Sigmoid colon (tissue), 7 donors: ENCODE data around the gene PAK6. TPM values are rescaled to one million over a fixed set of nuclear protein-coding genes. Genes with fewer than 3 reads are reported as not detected.

Experiments used
- DNase-seq: peaks from one replicate; pipeline ENCODE4 v3.0.0-alpha.2; 2019
- H3K27ac ChIP-seq, 4 donors: fragments of 200-600 bp; sonication (generic); one replicate each; pipeline ENCODE4 v1.5.1; 2016 to 2019; ENCODE audit warnings: mild to moderate bottlenecking in 1 of 4
- H3K27me3 ChIP-seq, 3 donors: fragments of 200-600 bp; sonication (generic); one replicate each; pipeline ENCODE4 v1.5.1; 2019; ENCODE audit warnings: mild to moderate bottlenecking in 1 of 3
- H3K36me3 ChIP-seq, 4 donors: fragments of 200-600 bp; sonication (generic); one replicate each; pipeline ENCODE4 v1.5.1; 2016 to 2019
- H3K4me1 ChIP-seq, 4 donors: fragments of 200-600 bp; sonication (generic); one replicate each; pipeline ENCODE4 v1.5.1; 2017 to 2019
- H3K4me3 ChIP-seq, 4 donors: fragments of 200-600 bp; sonication (generic); one replicate each; pipeline ENCODE4 v1.5.1; 2017 to 2019; ENCODE audit warnings: mild to moderate bottlenecking in 2 of 4, moderate library complexity in 1 of 4
- H3K9me3 ChIP-seq, 4 donors: fragments of 200-600 bp in 3 of 4; sonication (generic) in 3 of 4; one replicate each; pipeline versions ENCODE4 v1.5.1 to v1.6.1; 2013 to 2019
- EP300 ChIP-seq, 4 donors: sonication (generic); formaldehyde crosslinking; IDR thresholded peaks; one replicate each; pipeline ENCODE4 v1.6.1; 2017; ENCODE audit warnings: antibody characterized with exemption in 4 of 4
- POLR2A ChIP-seq, 2 donors: fragments of 450-650 bp; IDR thresholded peaks; one replicate each; pipeline ENCODE4 v1.6.1; 2016; ENCODE audit warnings: antibody characterized with exemption in 2 of 2, mild to moderate bottlenecking in 2 of 2, moderate library complexity in 2 of 2
- POLR2AphosphoS5 ChIP-seq, 4 donors: sonication (generic); formaldehyde crosslinking; IDR thresholded peaks; one replicate each; pipeline ENCODE4 v1.6.1; 2017; ENCODE audit warnings: antibody characterized with exemption in 4 of 4
- WGBS, 2 donors: extraction: QIAGEN DNeasy Blood & Tissue Kit; methylation state at CpG; one replicate each; pipeline ENCODE4 v1.1.7; 2013; 5-methylcytosine and 5-hydroxymethylcytosine counted together
- intact Hi-C: fragments of 100-400 bp; cut with DNase I; formaldehyde crosslinking; loops from one replicate; pipeline ENCODE4 v1.15.1; 2023
- polyA plus RNA-seq, 3 donors: library from polyadenylated mRNA; stranded (reverse); fragments of 200-250 nt; gene quantifications; one replicate each; pipeline ENCODE4 v1.2.3, GENCODE V29; 2013
- total RNA-seq, 4 donors: library from RNA; depleted of rRNA; stranded (reverse); fragments of >200 nt; gene quantifications; one replicate each; pipeline ENCODE4 v1.1.0, GENCODE V29; 2016
- TF ChIP-seq, protein P1 (sequence below), 4 experiments: fragments of 450-650 bp in 3 of 4; fragments of 200-600 bp in 1 of 4; IDR thresholded peaks; one replicate each; pipeline ENCODE4 v1.5.1; 2016 to 2019; ENCODE audit warnings: antibody characterized with exemption in 4 of 4, mild to moderate bottlenecking in 3 of 4, moderate library complexity in 2 of 4
- donor health status: healthy with polysubstance abuse.
- donor health status: Bipolar disorder and iron deficiency.
- donor health status: healthy.

The PAK6 gene
- total and polyA plus RNA-seq, 7 donors = 0.33 to 3.0 (median 1.4) TPM

- H3K4me3 ChIP-seq = no peak overlapping the region
- DNase-seq = no peak
- H3K4me1 ChIP-seq = no peaks in the 10 kb centered on the region
- intact Hi-C loops = no loop called here
- no peaks in the 10 kb centered on the region for H3K9me3 ChIP-seq
- no peaks in the 10 kb centered on the region for H3K36me3 ChIP-seq
- WGBS, 2 donors = 94 to 98% methylated on average over 6 of the region's 6 CpGs
- no peak overlapping the region for H3K27ac ChIP-seq
- no peaks in the 10 kb centered on the region for H3K27me3 ChIP-seq
- no peak for TF ChIP-seq EP300 (IDR thresholded peaks at IDR 0.05)
- TF ChIP-seq, protein P1, sequence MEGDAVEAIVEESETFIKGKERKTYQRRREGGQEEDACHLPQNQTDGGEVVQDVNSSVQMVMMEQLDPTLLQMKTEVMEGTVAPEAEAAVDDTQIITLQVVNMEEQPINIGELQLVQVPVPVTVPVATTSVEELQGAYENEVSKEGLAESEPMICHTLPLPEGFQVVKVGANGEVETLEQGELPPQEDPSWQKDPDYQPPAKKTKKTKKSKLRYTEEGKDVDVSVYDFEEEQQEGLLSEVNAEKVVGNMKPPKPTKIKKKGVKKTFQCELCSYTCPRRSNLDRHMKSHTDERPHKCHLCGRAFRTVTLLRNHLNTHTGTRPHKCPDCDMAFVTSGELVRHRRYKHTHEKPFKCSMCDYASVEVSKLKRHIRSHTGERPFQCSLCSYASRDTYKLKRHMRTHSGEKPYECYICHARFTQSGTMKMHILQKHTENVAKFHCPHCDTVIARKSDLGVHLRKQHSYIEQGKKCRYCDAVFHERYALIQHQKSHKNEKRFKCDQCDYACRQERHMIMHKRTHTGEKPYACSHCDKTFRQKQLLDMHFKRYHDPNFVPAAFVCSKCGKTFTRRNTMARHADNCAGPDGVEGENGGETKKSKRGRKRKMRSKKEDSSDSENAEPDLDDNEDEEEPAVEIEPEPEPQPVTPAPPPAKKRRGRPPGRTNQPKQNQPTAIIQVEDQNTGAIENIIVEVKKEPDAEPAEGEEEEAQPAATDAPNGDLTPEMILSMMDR (IDR thresholded peaks at IDR 0.05) = no peak
- TF ChIP-seq POLR2AphosphoS5 (IDR thresholded peaks at IDR 0.05) = no peak
- TF ChIP-seq POLR2A (IDR thresholded peaks at IDR 0.05) = no peak
Measured at GRCh38 chr15:40222131-40222530, 16.7 kb upstream of the PAK6 start.

DNA sequence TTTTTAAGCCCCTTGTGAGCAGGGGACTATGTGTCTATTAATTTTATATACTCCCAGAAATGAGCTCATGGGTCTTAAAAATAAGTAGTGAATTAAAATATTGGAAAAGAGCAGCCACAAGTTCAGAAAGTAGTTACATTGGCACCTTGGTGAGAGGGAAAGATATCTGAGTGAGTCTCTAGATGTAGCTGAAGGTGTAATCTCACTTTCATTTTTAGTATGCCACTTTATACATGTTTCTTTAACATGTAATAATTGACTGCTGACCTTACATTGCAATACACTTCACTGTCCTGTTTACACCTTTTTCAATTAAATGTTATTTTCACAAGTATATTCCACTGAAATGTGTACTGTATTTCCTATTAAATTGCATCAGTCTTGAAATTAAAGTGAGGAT, 12.1 kb upstream of the PAK6 start:
- intact Hi-C loops = no loop called here
- TF ChIP-seq EP300 (IDR thresholded peaks at IDR 0.05) (no peak), POLR2AphosphoS5 (IDR thresholded peaks at IDR 0.05) (no peak), POLR2A (IDR thresholded peaks at IDR 0.05) (no peak)
- TF ChIP-seq, protein P1 (IDR thresholded peaks at IDR 0.05) = no peak

GRCh38 chr15:40229316-40229715, 9.5 kb upstream of the PAK6 start:
- intact Hi-C loops = no loop called here
- no peaks in the 10 kb centered on the region for H3K36me3 ChIP-seq
- whole genome bisulfite sequencing, 2 donors = 95 to 96% methylated on average over 5 of the region's 5 CpGs

More for the DNA sequence above, 12.1 kb upstream of the PAK6 start:
- no peaks in the 10 kb centered on the region for H3K9me3 ChIP-seq
- no peaks in the 10 kb centered on the region for H3K36me3 ChIP-seq
- DNase-seq = no peak
- H3K4me1 ChIP-seq = no peaks in the 10 kb centered on the region
- no peak overlapping the region for H3K4me3 ChIP-seq
- H3K27me3 ChIP-seq = no peaks in the 10 kb centered on the region
- no peak overlapping the region for H3K27ac ChIP-seq

DNA sequence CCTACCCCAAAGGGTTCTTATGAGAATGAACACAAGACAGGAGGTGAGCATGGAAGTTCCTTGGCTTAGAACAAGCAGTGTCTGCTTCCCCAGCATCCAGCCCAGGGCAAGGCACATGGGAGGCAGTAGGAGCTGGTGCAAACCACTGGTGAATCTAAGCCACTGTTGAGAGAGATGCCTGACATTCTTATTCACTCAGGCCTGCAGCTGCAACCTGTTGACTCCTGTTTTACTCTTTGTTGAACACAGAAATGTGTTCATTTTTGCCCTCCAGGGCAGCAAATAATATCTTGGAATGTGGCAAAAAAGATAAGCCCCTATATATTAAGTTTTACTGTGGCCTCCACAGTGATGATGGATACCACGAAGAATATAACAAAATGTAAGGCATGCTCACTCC, 8.9 kb upstream of the PAK6 start:
- H3K4me3 ChIP-seq = no peak overlapping the region
- intact Hi-C loops = no loop called here
- H3K27me3 ChIP-seq = no peaks in the 10 kb centered on the region
- TF ChIP-seq, protein P1 (IDR thresholded peaks at IDR 0.05) = no peak
- TF ChIP-seq POLR2A (IDR thresholded peaks at IDR 0.05) = no peak
- no peak for TF ChIP-seq EP300 (IDR thresholded peaks at IDR 0.05)
- TF ChIP-seq POLR2AphosphoS5 (IDR thresholded peaks at IDR 0.05) = no peak
- no peaks in the 10 kb centered on the region for H3K36me3 ChIP-seq
- no peak overlapping the region for H3K27ac ChIP-seq
- H3K9me3 ChIP-seq = no peaks in the 10 kb centered on the region
- WGBS, 2 donors = 97 to 100% methylated on average over 1 of the region's 1 CpG
- no peak for DNase-seq
- H3K4me1 ChIP-seq = no peaks in the 10 kb centered on the region

More at GRCh38 chr15:40229316-40229715, 9.5 kb upstream of the PAK6 start:
- DNase-seq = no peak
- TF ChIP-seq POLR2AphosphoS5 (IDR thresholded peaks at IDR 0.05) (no peak), POLR2A (IDR thresholded peaks at IDR 0.05) (no peak), EP300 (IDR thresholded peaks at IDR 0.05) (no peak)
- TF ChIP-seq, protein P1 (IDR thresholded peaks at IDR 0.05) = no peak
- Histone ChIP-seq H3K4me3 (no peak overlapping the region), H3K4me1 (no peaks in the 10 kb centered on the region), H3K9me3 (no peaks in the 10 kb centered on the region), H3K27ac (no peak overlapping the region), H3K27me3 (no peaks in the 10 kb centered on the region)

DNA sequence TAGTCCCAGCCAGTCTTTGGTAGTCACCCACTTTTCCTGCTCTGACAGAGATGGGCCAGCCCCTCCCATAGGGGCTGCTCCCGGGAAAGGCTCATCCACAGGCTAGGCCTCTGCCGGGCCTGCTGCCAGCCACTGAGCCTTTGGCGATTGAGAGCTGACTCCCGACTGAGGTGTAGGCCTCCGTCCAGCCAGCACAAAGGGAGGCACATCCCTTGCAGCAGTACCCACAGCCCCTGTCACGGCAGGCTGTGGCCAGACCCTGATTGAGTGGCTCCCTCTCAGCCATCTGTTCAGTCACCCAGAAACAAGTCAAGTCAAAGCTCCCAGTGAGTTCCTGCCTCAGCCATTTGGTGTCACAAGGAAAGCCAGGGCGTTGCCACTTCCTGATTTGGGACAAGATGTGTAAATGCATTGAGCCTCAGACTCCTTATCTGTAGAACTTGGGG, 6.2 kb upstream of the PAK6 start:
- DNase-seq = no peak
- H3K4me3 ChIP-seq = no peak overlapping the region
- H3K27me3 ChIP-seq = no peaks in the 10 kb centered on the region
- TF ChIP-seq POLR2AphosphoS5 (IDR thresholded peaks at IDR 0.05) (no peak), POLR2A (IDR thresholded peaks at IDR 0.05) (no peak), EP300 (IDR thresholded peaks at IDR 0.05) (no peak)
- TF ChIP-seq, protein P1 (IDR thresholded peaks at IDR 0.05) = no peak
- intact Hi-C loops = no loop called here
- no peak overlapping the region for H3K27ac ChIP-seq
- H3K9me3 ChIP-seq = no peaks in the 10 kb centered on the region
- H3K36me3 ChIP-seq = no peaks in the 10 kb centered on the region
- WGBS, 2 donors = 58 to 70% methylated on average over 7 of the region's 7 CpGs
- H3K4me1 ChIP-seq = no peaks in the 10 kb centered on the region
